ENCODE data around the gene FANCB. TPM values are rescaled to one million over a fixed set of nuclear protein-coding genes. Genes with fewer than 3 reads are reported as not detected.
A peak's percentile ranks its signal among the peaks of the same experiment; 100 is the strongest.

Gene FANCB
- total and polyA plus RNA-seq, 2 of the 13 experiments (the other 11 are each of a cell fraction or from before 2014, with no cell fraction given): 1.0 to 5.8 TPM

DNA sequence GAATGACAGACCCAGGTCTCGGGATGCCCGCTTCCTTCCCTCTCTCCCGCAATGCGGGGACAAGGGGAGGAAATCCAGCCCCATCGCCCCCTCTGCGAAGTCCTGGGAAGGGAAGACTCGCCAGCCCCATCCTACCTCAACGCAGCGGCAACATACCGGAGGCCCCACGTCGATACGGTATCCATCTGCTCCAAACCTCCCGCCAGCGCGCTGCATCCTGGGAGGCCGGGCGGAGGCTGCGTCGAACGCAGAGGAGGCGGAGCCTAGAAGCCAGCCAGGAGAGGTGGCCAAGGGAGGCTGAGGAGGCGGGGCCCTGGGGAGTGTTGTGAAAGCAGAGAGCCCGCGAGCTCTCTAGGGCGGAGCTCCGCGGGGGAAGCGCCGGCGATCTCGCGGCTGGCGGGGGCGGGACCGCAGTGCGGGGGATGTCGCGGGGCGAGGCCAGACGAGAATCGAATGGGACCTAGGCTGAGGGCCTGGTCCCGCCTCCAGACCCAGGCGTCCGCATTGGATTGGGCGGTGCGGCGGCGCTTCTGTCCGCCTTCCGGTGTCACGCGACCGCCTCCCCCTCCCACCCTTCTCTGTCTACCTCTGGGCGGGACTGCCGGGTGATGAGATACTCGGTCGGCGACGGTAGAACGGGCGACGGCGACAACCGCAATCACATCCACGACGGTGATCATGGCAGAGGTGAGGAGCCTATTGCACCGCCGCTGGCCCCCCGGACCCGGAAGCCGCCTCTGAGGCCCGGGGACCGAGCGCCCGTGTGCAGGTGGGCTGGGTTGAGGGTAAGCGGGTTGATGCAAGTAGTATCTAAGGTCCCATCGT lies at the start of gene FANCB, which contains the start of gene MOSPD2 (continued):
- TF ChIP-seq, protein P1, sequence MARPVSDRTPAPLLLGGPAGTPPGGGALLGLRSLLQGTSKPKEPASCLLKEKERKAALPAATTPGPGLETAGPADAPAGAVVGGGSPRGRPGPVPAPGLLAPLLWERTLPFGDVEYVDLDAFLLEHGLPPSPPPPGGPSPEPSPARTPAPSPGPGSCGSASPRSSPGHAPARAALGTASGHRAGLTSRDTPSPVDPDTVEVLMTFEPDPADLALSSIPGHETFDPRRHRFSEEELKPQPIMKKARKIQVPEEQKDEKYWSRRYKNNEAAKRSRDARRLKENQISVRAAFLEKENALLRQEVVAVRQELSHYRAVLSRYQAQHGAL (CRISPR knock-in tag; IDR thresholded peaks at IDR 0.05; ENCODE audit: not compliant biosample characterization): no peak
- TF ChIP-seq, protein P2, sequence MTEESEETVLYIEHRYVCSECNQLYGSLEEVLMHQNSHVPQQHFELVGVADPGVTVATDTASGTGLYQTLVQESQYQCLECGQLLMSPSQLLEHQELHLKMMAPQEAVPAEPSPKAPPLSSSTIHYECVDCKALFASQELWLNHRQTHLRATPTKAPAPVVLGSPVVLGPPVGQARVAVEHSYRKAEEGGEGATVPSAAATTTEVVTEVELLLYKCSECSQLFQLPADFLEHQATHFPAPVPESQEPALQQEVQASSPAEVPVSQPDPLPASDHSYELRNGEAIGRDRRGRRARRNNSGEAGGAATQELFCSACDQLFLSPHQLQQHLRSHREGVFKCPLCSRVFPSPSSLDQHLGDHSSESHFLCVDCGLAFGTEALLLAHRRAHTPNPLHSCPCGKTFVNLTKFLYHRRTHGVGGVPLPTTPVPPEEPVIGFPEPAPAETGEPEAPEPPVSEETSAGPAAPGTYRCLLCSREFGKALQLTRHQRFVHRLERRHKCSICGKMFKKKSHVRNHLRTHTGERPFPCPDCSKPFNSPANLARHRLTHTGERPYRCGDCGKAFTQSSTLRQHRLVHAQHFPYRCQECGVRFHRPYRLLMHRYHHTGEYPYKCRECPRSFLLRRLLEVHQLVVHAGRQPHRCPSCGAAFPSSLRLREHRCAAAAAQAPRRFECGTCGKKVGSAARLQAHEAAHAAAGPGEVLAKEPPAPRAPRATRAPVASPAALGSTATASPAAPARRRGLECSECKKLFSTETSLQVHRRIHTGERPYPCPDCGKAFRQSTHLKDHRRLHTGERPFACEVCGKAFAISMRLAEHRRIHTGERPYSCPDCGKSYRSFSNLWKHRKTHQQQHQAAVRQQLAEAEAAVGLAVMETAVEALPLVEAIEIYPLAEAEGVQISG (CRISPR knock-in tag; IDR thresholded peaks at IDR 0.05): peak; percentile 34
- TF ChIP-seq CREM (IDR thresholded peaks at IDR 0.05) (no peak), CREM (CRISPR knock-in tag; IDR thresholded peaks at IDR 0.05) (no peak), ZNF451 (CRISPR knock-in tag; IDR thresholded peaks at IDR 0.05) (no peak), CREB3 (CRISPR knock-in tag; IDR thresholded peaks at IDR 0.05) (no peak), HNF4G (IDR thresholded peaks at IDR 0.05; ENCODE audit: borderline replicate concordance, low read depth, low read length) (no peak), HNF4G (CRISPR knock-in tag; IDR thresholded peaks at IDR 0.05; ENCODE audit: borderline replicate concordance, low read depth) (no peak), RFXAP (CRISPR knock-in tag; IDR thresholded peaks at IDR 0.05; ENCODE audit: borderline replicate concordance) (peak; percentile 41; the same call in 1 of the 2 replicates), ZNF724P (CRISPR knock-in tag; IDR thresholded peaks at IDR 0.05; ENCODE audit: borderline replicate concordance) (no peak), ZNF33A (CRISPR knock-in tag; IDR thresholded peaks at IDR 0.05; ENCODE audit: borderline replicate concordance) (no peak), PLRG1 (conservative IDR thresholded peaks at IDR 0.05) (no peak), YY1 (IDR thresholded peaks at IDR 0.05; ENCODE audit: insufficient read depth, insufficient replicate concordance, low read depth, low read length) (no peak), TP53 (CRISPR knock-in tag; conservative IDR thresholded peaks at IDR 0.05) (no peak), GLI4 (CRISPR knock-in tag; IDR thresholded peaks at IDR 0.05; ENCODE audit: borderline replicate concordance) (no peak), ZNF841 (CRISPR knock-in tag; IDR thresholded peaks at IDR 0.05; ENCODE audit: borderline replicate concordance) (no peak), ZSCAN12 (CRISPR knock-in tag; IDR thresholded peaks at IDR 0.05) (no peak), ZMYM2 (CRISPR knock-in tag; IDR thresholded peaks at IDR 0.05) (no peak)
- TF ChIP-seq, protein P3, sequence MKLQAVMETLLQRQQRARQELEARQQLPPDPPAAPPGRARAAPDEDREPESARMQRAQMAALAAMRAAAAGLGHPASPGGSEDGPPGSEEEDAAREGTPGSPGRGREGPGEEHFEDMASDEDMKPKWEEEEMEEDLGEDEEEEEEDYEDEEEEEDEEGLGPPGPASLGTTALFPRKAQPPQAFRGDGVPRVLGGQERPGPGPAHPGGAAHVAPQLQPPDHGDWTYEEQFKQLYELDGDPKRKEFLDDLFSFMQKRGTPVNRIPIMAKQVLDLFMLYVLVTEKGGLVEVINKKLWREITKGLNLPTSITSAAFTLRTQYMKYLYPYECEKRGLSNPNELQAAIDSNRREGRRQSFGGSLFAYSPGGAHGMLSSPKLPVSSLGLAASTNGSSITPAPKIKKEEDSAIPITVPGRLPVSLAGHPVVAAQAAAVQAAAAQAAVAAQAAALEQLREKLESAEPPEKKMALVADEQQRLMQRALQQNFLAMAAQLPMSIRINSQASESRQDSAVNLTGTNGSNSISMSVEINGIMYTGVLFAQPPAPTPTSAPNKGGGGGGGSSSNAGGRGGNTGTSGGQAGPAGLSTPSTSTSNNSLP (IDR thresholded peaks at IDR 0.05; ENCODE audit: low read depth, low read length): no peak
- TF ChIP-seq, protein P4, sequence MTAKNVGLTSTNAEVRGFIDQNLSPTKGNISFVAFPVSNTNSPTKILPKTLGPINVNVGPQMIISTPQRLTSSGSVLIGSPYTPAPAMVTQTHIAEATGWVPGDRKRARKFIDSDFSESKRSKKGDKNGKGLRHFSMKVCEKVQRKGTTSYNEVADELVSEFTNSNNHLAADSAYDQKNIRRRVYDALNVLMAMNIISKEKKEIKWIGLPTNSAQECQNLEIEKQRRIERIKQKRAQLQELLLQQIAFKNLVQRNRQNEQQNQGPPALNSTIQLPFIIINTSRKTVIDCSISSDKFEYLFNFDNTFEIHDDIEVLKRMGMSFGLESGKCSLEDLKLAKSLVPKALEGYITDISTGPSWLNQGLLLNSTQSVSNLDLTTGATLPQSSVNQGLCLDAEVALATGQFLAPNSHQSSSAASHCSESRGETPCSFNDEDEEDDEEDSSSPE (CRISPR knock-in tag; IDR thresholded peaks at IDR 0.05): peak; percentile 95
